HG03521 (cell line): ENCODE results near the gene RAMP3.

Experiments used
- ATAC-seq: cut with Tn5 transposase; IDR thresholded peaks from one replicate; pipeline ENCODE4 v1.9.1; 2021; ENCODE audit warnings: mild to moderate bottlenecking, moderate library complexity; ENCODE audit not compliant: unreplicated experiment

Gene RAMP3

DNA sequence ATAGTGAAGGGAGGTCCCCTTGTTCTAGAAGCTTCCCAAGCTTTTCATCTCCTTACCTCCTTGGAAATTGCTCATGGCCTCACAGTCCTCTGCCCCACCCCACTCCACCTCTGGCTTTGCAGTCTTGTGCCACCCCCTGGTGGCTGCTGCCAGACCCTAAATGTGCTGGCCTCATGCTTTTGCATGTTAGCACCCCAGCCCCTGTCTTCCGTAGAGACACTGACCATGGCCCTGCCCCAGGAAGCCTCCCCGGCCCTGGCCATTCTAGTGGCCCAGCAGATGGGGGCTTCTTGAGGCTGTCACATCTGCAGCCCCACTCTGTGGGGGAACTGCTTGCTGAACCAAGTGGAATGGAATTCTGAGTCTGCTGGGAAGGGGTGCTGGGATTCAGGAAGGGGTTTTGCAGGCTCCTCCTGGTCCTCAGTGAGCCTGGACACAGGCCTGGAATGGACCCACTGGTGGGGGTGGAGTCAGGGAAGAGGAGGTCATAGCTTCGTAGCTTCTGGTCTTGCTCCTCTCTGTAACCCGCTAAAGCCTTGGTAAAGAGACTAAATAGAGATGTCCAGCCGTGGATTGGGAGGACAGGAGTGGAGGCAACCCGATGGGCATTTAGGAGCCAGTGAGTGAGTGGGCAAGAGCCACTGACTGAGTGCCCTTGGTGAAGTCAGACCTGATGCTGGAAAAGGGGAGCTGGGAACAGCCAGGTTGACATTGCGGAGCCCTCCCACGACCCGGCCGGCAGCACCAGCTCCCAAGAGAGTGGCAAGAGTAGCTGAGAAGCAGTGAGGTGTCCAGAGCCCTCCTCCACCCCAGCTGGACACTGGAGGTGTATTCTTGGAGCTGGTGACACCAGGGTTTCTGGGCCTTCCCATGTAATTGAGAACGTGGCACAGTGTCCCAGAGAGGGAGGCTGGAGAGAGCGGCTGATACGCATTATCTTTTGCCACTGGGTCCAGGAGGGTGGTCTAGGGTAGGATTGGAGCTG, 20.9 kb downstream of the RAMP3 start:
- ATAC-seq: no peak

DNA sequence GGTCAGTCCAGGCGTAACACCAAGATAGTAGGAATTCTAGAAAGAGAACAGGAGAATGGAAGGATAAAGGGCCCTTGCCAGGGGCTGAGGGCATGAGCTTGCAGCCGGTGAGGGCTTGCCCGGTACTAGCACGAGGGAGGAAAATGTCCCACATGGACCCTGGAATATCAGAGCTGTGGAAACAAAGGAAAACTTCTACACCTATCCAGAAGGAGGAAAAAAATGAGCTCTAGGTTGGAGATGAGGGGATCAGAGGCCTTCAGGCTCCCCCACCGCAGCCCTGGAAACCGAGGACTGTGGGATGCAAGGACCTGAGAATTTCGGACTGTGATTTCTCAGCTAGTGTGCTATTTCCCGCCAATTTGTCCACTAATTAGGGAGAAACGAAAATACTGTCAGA, 22.1 kb downstream of the RAMP3 start:
- no peak for ATAC-seq

DNA sequence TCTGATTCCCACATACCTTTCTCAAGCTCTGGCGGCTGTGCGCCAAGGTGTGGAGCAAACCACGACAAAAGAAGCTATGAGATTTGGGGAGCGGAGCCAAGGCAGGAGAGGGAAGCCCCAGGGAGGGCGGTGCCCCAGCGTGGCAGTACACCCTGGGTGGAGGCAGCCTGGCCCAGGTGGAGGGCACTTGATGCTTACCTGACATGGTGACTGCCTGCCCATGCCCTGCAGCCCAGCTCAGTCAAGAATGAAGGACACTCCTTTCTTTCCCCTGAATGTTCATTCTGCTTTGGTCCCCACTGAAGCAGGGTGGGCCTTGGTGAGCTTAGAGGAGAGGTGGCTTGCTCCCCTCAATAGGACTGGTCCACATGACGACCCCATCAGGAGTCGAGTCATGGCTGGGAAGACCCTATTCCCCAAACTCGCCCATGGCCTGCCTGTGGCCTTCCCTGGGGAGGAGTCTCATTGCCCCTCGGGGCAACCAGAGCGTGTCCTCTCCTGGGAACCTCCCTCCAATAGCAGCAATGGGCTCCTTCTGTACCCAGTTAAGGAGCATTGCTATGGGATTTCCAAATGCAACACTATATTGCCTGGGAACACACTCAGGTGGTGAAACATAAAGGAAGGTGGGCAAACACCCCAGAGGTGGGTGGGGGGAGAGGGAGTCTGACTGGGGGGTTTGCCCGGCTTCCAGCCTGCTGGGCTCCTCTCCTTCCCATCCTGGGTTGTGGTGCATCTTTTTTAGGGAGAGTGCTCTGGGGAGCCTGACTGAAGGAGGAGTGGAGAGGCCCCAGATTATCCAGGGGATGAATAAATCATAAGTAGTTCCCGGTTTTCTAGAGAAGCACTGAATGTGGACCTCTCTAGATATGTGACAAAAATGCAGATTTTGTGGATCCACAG, 22.7 kb downstream of the RAMP3 start:
- no peak for ATAC-seq

DNA sequence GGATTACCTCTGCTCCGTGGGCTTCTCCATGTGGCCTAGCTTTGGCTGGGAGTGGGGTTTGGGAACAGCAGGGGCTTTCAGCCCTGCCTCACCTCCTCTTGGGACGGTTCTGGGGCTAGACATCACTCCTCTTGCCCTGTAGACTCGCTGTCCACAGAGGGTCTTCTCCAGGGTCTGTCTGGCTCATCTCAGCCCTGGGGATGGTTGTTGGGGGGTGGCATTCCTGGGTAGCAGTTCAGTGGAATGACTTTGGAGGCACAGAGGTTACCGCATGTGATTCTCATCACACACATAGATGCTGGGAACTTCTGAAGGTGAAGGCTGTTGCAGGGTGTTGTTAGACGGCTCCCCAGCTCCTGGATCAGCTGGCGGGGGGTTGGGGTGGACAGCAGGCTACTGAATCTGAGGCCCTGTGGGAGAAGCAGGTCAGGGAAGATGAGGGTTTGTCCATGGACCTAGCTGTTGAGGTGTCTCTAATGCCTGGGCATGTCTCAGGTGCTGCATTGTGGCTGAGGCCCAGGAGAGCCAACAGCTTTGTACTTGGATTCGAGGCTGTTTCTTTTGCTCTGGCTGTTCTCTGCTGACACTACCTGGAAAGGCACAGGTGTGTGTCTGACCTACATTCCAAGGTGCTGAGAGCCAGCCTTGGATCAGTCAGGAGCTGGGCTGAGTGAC, 23.8 kb downstream of the RAMP3 start:
- no peak for ATAC-seq

DNA sequence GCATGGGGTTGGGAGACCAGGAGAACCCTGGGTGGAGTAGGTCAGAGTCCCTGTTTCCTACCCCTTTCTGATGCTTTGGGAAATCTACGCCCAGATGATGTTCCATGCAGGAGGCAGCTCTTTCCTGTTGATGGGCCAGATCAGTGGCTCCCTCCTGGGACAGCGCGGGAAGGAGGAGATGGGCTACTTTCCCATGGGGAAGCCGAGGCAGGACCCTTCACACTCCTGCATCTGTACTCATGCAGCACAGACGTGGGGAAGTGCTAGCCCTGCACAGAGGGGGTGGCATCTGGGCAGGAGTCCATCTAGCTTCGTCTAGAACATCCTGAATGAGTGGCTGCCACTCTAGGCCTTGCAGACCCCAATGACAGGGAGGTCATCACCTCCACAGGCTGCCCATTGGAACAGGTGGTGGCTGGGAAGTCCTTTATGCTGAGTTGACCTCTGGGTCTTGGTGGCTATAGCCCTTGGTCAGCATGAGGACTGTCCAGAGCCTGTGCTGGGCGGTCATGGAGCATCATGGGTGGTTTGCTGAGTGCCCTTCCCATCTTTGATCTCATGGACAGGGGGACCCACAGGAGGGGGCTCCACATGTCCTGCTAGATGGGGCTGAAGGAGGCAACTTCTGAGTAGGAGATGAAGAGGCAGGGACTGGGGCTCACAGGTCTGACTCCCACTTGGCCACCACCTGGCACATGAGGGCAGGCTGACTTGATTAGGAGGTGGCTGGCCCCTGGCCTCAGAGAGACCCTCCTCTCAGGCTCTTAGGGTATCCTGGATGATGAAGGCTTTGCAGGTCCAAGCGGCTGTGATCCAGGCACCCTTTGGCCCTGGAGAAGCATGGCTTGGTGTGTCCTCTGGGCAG, 24.6 kb downstream of the RAMP3 start:
- ATAC-seq: no peak

DNA sequence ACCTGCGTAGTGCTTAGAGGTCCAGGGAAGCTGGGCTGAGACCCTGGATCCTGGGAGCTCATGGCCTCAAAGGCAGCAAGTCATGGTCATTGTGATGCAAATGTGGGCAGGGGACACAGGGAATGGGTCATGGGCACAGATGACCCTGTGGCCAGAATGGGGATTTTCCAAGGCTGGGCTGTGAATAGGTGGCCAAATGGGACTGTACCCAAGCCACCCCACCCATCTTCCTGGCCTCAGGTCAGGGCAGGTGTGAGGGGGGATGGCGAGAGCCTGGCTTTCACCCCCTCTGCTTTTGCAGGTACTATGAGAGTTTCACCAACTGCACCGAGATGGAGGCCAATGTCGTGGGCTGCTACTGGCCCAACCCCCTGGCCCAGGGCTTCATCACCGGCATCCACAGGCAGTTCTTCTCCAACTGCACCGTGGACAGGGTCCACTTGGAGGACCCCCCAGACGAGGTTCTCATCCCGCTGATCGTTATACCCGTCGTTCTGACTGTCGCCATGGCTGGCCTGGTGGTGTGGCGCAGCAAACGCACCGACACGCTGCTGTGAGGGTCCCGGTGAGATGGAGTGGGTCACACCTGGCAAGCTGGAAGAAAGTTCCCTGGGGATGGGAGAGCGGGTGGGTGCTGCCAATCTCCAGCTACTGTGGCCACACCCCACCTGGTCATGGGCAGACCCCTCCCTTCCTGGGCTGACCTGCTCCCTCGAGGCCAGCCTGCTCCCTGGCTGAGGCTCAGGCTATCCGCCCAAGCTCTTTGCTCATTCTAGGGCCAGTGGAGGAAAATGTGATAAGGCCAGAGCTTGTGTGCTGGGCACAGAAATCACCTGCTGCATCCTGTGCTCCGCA, 25.5 kb downstream of the RAMP3 start:
- no peak for ATAC-seq

DNA sequence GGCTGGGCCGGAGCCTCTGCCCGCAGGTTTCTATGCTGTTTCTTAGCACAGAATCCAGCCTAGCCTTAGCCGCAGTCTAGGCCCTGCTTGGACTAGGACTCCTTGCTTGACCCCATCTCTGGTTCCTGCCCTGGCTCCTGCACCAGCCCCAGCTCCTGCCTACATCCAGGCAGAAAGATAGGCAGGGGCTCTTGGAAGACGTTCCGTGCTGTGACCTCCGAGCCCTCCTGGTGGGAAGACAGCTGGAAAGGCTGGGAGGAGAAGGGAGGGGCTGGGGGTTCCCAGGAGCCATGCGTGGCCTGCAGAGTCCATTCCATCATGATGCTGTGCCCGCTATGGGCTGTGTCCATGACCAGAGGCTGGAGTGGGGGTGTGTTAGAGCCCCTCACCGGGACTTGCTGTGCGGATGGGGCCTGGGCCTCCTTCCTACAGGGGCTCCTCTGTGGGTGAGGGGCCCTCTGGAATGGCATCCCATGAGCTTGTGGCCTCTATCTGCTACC, 26.2 kb downstream of the RAMP3 start:
- ATAC-seq: no peak

DNA sequence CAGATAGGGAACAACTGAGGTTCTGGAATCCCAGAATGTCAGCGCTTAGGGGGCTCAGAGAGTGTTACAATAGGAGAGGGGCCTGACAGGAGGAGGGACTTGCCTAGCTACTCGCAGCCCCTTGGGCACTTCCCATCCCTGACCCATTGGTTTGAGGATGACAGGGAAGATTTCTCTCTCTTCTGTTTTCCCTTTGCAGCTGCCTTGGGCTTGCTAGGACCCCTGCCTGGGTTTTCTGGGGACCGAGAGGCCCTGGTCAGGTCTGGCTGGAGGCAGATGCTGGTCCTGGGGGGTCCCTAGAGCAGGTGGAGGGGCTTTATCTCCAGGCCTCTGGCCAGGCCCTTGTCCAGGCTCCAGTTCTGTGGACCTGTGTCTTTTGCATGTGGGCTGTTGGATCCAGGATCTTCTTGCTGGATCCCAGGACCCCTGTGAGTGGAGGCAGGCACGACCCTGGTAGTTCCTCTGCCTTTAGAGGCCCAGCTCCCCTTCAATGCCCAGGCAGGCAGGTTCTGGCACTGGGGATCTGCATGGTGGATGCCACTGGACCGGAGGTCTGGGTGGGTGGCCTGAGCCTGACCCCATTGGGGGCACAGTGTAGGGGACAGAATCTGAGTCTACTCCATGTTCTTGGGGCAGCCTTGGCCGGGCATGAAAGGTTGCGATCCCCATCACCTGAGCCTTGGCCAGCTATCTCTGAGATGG, 26.9 kb downstream of the RAMP3 start:
- no peak for ATAC-seq

DNA sequence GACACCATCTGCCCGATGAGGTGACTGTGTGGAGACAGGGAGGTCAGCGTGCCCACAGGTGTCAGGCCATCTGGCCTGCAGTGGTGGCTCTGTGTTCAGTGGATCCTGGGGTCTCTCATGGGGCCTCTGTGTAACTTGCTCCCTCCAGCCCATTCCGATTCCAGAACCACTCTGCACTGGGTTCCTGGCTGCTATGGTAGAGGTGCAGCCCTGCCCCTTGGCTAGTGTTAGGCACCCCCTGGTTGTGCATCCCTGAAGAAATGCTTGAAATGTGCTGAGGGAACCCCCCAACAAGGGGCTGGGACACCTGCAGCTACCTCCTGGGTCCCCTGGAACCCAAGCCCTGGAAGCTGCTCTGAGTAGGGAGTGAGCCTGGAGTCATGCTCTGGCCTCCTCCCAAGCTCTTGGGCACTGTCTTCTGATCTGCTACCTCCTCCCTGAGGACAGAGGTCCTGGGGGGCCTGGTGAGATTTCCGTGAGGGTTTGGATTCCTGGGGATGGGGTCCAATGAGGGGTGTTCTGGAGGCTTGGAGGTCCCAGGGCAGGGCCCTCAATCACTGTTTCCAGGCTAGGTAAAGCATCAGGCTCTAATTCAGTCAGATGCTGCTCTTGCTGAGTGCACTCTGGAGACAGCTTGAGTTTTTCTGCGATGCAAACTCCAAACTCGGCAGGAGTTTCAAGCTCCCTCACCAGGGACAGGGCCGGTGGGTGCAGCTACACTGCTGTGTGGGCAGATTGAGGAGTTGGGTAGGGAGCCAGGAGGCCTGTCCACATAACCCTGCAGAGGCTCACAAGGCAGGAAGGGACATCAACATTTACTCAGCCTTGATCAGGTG, 27.7 kb downstream of the RAMP3 start:
- no peak for ATAC-seq

DNA sequence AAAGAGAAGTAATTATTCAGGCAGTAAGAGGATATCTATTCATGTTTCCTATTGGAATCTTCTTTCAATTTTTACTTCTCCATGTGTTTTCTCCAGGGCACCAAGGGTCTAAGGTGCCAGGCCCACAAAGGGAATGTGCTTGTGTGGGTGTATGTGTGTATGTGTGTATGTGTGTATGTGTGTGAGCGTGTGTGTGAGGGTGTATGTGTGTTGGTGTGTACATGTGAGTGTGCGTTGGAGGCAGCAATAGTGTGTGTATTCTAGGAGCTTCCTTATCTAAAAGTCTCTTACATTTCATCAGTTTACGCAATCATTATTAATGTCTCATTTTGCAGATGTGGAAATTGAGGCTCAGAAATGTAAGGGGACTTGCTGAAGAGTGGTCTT, 28.3 kb downstream of the RAMP3 start:
- no peak for ATAC-seq

DNA sequence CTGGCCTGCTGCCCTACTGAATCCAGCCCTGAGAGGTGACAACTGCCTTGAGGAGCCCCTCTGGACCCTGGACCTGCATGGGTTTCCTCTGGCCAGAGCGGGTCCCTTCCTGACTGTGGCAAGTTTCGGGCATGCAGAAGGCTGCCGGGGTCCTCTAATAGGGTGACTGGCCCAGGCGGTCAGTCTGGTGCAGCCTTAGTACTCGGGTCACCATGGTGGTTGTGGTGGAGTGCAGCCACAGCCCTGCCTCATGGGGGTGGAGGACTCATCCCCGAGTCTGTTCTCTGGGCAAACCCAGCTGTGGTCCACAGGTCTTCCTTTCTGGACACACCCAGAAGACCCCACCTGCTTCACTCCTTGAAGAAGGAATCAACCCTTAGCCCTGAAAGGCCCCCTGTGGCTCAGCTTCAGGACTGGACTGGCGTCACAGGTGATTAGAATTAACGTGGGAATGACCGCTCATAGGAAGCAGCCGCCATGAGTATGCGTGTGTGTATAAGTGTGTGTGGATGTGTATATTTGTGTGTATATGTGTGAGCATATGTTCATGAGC, 28.7 kb downstream of the RAMP3 start:
- no peak for ATAC-seq

DNA sequence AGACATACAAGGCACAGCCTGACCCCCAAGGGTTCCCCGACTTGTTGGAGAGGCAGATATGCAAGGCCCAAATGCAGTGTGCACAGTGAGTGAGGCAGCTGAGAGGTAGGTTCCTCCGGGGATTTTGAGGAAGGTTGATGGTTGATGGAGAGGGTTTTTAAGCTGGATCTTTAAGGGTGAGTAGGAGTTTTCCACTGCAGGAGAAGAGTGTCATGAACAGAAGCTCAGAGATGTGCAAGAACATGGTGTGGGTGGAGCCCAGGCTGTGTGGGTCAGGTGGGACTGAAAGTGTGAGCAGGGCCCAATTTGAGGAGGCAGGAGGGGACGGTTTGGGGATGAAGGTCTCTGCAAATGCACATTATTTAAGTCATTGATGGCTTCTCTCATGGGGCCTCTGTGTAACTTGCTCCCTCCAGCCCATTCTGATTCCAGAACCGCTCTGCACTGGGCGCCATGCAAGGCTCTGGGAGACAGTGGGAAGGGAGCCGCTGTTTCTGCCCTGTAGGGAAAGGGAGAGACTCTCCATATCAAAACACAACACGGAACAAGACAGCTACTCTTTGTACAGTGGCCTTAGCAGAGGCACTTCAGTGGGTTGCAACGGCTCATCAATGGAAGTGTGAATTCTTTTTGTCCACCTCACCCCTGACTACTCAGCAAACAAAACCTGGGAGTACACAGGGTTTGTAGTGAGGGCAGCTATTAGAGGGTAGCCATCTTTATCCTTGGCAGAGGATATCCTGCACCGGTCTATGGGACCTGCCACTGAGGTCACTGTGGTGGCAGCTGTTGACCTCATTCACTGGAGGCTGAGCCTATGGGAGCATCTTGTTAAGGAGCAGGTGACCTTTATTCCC, 29.7 kb downstream of the RAMP3 start:
- ATAC-seq: no peak

DNA sequence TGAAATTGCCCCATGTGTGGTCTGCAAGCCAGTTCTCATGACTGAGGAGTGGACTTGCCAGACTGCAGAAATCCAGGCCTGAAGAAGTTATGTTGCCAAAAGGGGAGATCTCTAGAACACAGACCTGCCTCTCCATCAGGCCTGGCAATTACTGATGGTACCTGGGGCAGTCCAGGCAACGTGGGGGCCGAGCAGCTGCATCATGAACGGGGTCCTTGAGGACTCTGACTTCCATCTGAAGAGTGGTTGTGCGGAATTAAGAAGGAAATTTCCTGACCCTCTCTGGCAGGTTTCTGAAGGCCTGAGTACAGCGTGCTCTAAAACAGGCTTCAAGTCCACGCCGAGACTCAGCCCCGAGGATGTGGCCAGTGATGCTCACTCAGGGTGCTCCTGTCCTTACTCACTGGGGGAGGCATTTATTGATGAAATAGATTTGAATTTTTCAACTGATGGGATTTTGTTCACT, 30.4 kb downstream of the RAMP3 start:
- no peak for ATAC-seq

DNA sequence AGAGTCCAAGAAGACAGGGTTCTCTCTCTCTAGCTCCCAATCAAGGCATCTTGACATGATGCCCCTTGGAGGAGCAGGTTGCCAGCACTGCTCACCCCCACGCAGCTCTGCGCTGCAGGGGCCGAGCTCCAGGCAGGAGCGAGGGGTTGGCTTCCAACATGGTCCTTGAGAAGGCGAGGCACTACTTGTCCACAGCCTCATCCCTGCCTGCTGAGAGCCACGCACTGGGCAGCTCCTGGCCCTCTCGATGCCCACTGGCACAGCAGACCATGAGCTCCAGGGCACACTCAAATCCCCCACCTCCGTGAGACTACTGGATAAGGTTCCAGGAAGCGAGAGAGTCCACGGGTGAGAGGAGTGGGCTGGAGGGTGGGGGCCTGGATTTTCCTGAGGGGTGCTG, 31.1 kb downstream of the RAMP3 start:
- ATAC-seq: no peak

DNA sequence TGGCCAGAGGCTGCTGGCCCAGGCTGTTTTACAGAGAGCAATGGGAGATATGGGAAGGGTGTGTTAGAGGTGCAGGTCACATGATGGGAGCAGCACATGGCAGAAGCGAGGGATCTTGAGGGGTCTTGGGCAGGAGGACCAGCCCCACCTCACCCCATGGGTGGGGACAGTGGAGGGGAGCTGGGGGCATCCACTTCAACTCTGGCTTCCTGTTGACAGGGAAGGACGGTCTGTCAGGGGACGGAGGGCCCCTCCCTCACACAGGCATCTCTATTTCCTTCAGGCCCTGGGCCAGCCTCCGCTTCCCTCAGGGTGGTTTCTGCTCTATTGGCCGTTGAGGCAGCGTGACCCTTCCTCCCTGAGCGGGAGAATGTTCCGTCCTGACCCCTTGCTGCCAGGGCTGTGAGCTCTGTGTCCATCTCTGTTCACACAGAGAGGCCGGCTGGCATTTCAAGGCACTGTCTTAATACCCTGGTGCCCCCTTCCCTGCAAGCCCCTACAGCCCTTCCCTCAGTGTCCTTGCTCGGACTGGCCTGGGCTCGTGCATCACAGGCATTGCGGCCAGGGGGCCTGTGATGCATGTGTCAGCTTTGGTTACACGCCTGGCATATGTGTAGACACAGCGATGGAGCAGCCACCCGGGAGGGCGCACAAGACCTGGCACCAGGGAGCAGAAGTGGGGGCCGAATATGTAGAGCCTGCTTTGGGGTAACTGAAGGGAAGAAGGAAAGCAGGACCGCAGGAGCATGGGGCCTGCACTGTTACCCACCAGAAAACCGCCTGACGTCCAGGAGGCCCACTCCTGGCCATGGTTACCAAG, 31.8 kb downstream of the RAMP3 start:
- ATAC-seq: no peak
